ENCODE data around the gene AMZ2. TPM values are rescaled to one million over a fixed set of nuclear protein-coding genes. Genes with fewer than 3 reads are reported as not detected.

AMZ2 gene
- total and polyA plus RNA-seq, 4 donors = 27.1 to 55.2 (median 44.9) TPM

DNA sequence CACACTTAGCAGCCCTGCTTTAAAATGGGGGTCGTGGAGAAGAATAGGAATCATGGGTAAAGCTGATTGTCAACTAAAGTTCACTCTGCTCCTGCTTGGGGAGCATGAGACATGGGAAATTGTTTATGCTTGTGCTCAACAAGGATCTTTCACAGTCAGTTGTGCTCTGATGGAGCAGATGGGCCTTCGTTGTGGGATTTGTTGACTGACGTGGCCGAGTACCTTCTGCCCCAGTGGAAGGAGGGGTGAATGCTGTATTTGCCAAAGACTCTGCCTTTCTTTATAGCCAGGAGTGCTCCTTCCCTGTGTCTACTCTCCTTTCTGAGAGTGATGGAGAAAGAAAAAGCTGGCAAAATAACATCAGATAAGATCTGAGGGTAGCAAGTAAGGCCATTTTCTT is 54.8 kb downstream of the AMZ2 start:
- H3K36me3 ChIP-seq (ENCODE audit: control insufficient read depth in 4 of 4, insufficient read depth in 4 of 4, low read length in 4 of 4) = no peaks in the 10 kb centered on the region
- no peak overlapping the region for H3K4me3 ChIP-seq
- no peak overlapping the region for H3K9ac ChIP-seq (ENCODE audit: insufficient read depth in 1 of 2, low read length in 2 of 2)
- H3K4me1 ChIP-seq (ENCODE audit: control insufficient read depth in 5 of 5, insufficient read depth in 5 of 5, low read length in 5 of 5) = peaks cover 0 to 5% (median 0%) of the 10 kb centered on the region in 5 donors
- no peak for DNase-seq
- H3K9me3 ChIP-seq (ENCODE audit: control insufficient read depth in 4 of 4, insufficient read depth in 3 of 4, low read length in 3 of 4) = no peaks in the 10 kb centered on the region
- no peak for TF ChIP-seq CTCF (IDR thresholded peaks at IDR 0.05; ENCODE audit: control extremely low read depth, extremely low read depth)
- H3K27me3 ChIP-seq (ENCODE audit: control insufficient read depth in 3 of 3, insufficient read depth in 3 of 3, low read length in 2 of 3) = no peaks in the 10 kb centered on the region
- 70 to 74% methylated on average over 4 of the region's 4 CpGs for WGBS, 2 donors
- no peak for ATAC-seq (ENCODE audit: insufficient read depth, low FRiP score)
- no peak overlapping the region for H3K27ac ChIP-seq (ENCODE audit: low read depth in 1 of 2, low read length in 1 of 2)

DNA sequence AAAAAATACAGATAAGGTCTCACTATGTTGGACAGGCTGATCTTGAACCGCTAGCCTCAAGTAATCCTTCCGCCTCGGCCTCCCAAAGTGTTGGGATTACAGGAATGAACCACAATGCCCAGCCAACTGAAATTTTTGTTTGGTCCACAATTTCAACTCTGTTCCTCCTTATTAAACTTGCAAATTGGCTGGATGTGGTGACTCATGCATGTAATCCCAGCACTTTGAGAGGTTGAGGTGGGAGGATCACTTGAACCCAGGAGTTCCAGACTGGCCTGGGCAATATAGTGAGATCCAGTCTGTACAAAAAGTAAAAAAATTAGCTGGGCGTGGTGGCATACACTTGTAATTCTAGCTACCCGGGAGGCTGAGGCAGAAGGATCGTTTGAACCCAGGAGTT is 56.9 kb downstream of the AMZ2 start:
- Histone ChIP-seq H3K27me3 (ENCODE audit: control insufficient read depth in 3 of 3, insufficient read depth in 3 of 3, low read length in 2 of 3) (no peaks in the 10 kb centered on the region), H3K4me3 (no peak overlapping the region), H3K9me3 (ENCODE audit: control insufficient read depth in 4 of 4, insufficient read depth in 3 of 4, low read length in 3 of 4) (no peaks in the 10 kb centered on the region), H3K36me3 (ENCODE audit: control insufficient read depth in 4 of 4, insufficient read depth in 4 of 4, low read length in 4 of 4) (no peaks in the 10 kb centered on the region), H3K27ac (ENCODE audit: low read depth in 1 of 2, low read length in 1 of 2) (no peak overlapping the region), H3K9ac (ENCODE audit: insufficient read depth in 1 of 2, low read length in 2 of 2) (no peak overlapping the region), H3K4me1 (ENCODE audit: control insufficient read depth in 5 of 5, insufficient read depth in 5 of 5, low read length in 5 of 5) (peaks cover 0 to 5% (median 0%) of the 10 kb centered on the region in 5 donors)
- ATAC-seq (ENCODE audit: insufficient read depth, low FRiP score) = no peak
- no peak for TF ChIP-seq CTCF (IDR thresholded peaks at IDR 0.05; ENCODE audit: control extremely low read depth, extremely low read depth)
- 98 to 99% methylated on average over 6 of the region's 6 CpGs for WGBS, 2 donors
- no peak for DNase-seq

DNA sequence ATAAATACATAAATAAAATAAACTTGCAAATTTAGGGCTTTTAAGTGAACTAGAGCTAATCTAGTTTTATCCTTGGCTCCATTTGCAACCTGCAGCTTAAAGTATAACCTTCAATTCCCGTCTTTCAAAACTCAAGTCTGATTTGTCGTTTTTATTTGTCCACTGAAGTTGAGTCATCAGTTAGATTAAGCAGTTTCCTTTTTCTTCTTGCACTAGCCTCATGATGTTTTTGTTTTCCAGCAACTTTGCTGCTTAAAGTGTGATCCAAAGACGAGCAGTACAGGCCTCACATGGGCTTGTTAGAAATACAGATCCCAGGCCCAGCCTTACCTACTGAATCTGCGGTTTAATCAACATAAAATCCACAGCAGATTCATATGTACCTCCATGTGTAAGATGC is 57.3 kb downstream of the AMZ2 start:
- Histone ChIP-seq H3K36me3 (ENCODE audit: control insufficient read depth in 4 of 4, insufficient read depth in 4 of 4, low read length in 4 of 4) (no peaks in the 10 kb centered on the region), H3K4me1 (ENCODE audit: control insufficient read depth in 5 of 5, insufficient read depth in 5 of 5, low read length in 5 of 5) (peaks cover 0 to 2% (median 0%) of the 10 kb centered on the region in 5 donors), H3K9ac (ENCODE audit: insufficient read depth in 1 of 2, low read length in 2 of 2) (no peak overlapping the region), H3K4me3 (no peak overlapping the region), H3K27me3 (ENCODE audit: control insufficient read depth in 3 of 3, insufficient read depth in 3 of 3, low read length in 2 of 3) (no peaks in the 10 kb centered on the region), H3K27ac (ENCODE audit: low read depth in 1 of 2, low read length in 1 of 2) (no peak overlapping the region), H3K9me3 (ENCODE audit: control insufficient read depth in 4 of 4, insufficient read depth in 3 of 4, low read length in 3 of 4) (no peaks in the 10 kb centered on the region)
- DNase-seq (no peak), ATAC-seq (ENCODE audit: insufficient read depth, low FRiP score) (no peak)
- whole genome bisulfite sequencing, 2 donors = 63 to 78% methylated on average over 4 of the region's 4 CpGs
- no peak for TF ChIP-seq CTCF (IDR thresholded peaks at IDR 0.05; ENCODE audit: control extremely low read depth, extremely low read depth)

Other genes starting within 250 kb of the AMZ2 start
- 10 to 100 TPM; 17.5 to 20.2 TPM for gene KPNA2, start 212.3 kb upstream of the AMZ2 start, total RNA-seq
- gene KPNA2, start 212.3 kb upstream of the AMZ2 start, polyA plus RNA-seq = 10 to 100 TPM; 16.1 to 24.4 TPM
- 1 to 10 TPM; 2.3 to 7.2 TPM for gene SLC16A6, start 43.1 kb downstream of the AMZ2 start, total RNA-seq
- 10 to 100 TPM in 1 of 2 donors, 1 to 10 TPM in 1; 2.0 to 10.9 TPM for gene SLC16A6, start 43.1 kb downstream of the AMZ2 start, polyA plus RNA-seq
- 1 to 10 TPM; 2.2 to 9.3 TPM for gene ARSG, start 43.5 kb downstream of the AMZ2 start, total RNA-seq
- gene ARSG, start 43.5 kb downstream of the AMZ2 start, polyA plus RNA-seq = 1 to 10 TPM; 1.5 to 6.4 TPM
- gene WIPI1, start 209.5 kb downstream of the AMZ2 start, total RNA-seq = 10 to 100 TPM; 31.7 to 58.5 TPM
- 10 to 100 TPM; 30.4 to 51.9 TPM for gene WIPI1, start 209.5 kb downstream of the AMZ2 start, polyA plus RNA-seq